ENCODE data around the gene CRACDL.
"Not testable (repeated sequence)": the region's sequence is repeated elsewhere in the genome, so short reads cannot be mapped to it uniquely, and the experiment has no call there.

Gene CRACDL

GRCh38 chr2:98882368-98882767, 53.7 kb downstream of the CRACDL start:
- no peak for DNase-seq

DNA sequence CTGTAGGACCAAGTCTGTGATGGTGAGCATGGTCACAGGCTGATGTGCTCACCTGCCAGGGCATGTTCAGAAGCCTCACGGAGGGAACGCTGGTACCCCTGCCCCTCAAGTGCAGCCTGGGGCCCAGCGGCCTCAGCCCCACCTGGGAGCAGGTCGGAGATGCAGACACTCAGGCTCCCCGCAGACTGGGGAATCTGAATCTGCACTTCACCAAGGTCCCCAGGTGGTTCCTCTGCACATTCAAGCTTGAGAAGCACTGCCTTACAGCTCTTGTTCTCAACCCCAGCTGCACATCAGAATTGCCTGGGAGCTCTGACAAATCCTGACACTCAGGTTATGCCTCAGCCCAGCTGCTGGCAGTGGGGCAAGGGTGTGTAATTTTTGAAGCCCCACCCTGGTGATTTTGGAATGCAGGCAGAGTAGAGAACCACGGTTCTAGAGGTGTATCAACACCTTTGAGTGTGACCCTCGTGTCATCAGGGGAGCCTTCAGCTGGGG, 54.8 kb downstream of the CRACDL start:
- DNase-seq, result no peak

DNA sequence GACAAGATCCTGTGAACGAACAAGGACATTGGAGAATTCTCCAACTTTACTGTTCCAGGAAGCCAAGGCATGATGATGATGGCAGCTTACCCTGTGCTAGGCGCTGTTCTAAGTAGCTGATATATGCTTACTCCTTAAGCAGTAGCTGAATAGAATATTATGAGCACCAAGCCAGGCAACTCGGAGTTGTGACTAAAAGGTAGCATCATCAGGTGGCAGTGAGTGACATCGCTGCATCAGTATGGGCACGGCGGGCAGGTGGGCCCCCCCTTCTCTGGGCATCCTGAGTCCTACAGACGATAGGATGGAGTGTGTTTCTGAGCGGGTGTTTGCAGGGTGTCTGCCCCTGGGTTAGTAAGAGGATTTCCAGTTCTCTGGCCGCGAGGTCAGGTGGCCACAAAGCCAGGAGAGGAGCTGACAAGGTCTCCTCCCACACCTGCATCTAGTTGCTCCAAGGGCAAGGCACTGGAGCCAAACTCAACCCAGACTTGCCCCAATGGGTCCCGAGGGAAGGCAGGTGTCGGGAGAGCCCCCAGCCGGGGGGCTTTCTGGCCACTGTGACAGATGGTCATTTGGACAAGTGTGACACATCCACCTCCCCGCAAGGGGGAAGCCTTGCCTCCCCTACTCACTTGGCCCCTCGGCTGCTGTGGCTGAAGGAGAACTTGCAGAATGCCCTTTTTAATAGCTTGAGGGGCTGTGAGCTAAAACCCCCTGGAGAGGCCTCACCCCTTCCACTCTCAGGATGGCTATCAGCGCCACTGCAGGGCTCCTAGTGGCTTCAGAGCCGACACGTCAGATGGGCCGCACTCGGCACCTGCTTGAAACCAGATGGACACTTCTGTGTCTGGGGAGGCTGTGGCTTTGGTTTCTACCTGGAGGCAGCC, 55.5 kb downstream of the CRACDL start:
- DNase-seq, result no peak

GRCh38 chr2:98877658-98878057, 58.4 kb downstream of the CRACDL start:
- DNase-seq, result not testable (repeated sequence)

- no peak for DNase-seq
Observed at GRCh38 chr2:98876741-98877140, 59.3 kb downstream of the CRACDL start.

DNA sequence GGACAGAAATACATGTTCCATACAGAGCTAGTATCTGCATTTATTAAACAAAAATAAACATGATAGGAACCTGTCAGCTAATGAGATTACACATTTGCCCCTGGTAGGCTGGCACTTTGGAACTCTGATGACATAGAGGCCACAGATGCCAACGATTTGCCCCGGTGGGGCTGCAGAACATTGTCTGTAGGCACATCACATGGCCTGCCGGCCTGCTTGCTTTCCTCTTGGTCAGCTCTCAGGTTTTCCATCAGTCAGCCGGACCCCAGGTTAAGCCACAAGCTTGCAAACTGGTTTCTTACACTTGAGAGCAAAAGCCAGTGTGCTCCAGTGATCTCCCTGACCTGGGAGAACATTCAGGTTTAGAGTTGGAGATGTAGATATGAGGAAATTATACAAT, 60.3 kb downstream of the CRACDL start:
- no peak for DNase-seq

- no peak for DNase-seq
Observed at GRCh38 chr2:98875081-98875728, 60.8 kb downstream of the CRACDL start.

- DNase-seq, result no peak
Observed at GRCh38 chr2:98874186-98874689, 61.8 kb downstream of the CRACDL start.

GRCh38 chr2:98872526-98872925, 63.5 kb downstream of the CRACDL start:
- DNase-seq, result no peak

- DNase-seq, result no peak
Observed at GRCh38 chr2:98871506-98871905, 64.5 kb downstream of the CRACDL start.

DNA sequence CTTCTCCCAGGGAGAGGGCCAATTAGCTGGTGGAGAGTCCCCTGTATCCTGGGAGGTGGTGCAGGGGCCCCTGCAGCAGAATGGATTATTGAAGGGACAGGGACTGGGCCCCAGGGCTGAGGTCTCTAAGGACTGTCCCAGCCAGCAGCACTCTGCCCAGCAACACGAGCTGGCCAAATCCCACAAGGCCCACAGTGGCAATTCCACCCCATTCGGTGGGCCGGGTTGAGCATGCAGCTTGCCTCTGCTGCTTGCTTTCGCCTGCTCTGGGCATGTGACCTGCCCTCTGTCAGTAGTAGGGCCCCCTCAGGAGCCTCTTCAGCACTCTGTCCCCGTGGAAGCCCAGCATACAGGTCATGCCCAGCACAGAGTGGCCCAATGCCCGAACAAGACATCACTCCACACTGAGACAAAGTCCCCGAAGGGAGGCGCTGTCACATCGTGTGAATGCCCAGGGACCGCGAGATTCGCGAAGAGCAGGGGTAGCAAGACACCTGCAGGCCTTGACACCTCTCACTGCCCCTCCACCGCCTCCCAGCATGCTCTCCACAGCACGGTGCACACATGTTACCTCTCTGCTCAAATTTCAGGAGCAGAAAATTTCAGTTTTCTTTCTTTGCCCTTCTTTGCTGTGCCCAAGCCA, 65.4 kb downstream of the CRACDL start:
- no peak for DNase-seq

GRCh38 chr2:98869870-98870269, 66.2 kb downstream of the CRACDL start:
- no peak for DNase-seq

DNA sequence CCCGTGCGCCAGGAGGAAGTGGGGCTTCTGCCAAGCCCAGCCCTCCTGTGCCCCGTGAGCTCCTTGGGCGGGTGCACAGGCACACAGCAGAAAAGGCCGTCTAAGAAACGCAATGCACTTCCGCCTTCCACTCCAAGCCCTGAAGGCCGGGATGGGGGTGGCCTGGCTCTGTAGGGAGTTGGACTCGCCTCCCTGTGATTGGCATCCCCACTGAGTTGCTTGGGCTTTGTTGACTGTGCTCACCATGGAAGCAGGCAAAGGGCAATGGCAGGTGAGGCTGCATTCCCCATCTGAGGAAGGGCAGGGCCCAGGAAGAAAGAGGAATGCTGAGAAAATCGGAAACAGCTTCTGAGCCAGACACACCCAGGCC, 66.8 kb downstream of the CRACDL start:
- DNase-seq, result no peak

GRCh38 chr2:98868548-98869271, 67.3 kb downstream of the CRACDL start:
- no peak for DNase-seq

- no peak for DNase-seq
Observed at GRCh38 chr2:98867539-98868309, 68.3 kb downstream of the CRACDL start.

- DNase-seq, result no peak
Observed at GRCh38 chr2:98866033-98866432, 70.0 kb downstream of the CRACDL start.

GRCh38 chr2:98861601-98862000, 74.4 kb downstream of the CRACDL start:
- DNase-seq, result no peak

GRCh38 chr2:98859323-98859722, 76.7 kb downstream of the CRACDL start:
- no peak for DNase-seq

- no peak for DNase-seq
Observed at GRCh38 chr2:98857001-98857400, 79.0 kb downstream of the CRACDL start.

DNA sequence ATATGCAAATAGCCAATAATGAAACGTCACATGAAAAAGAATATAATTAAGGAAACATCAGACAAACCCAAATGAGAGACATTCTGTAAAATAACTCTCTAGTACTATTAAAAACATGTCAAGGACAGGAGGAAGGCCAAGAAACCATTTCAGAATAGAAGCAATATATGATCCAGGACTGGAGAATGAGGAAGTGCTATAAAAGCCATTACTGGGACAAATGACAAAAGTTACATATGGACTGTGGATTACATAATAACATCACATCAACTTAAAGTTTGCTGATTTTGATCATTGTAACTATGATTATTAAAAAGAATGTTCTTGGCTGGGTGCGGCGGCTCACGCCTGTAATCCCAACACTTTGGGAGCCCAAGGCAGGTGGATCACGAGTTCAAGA, 81.3 kb downstream of the CRACDL start:
- DNase-seq, result no peak

DNA sequence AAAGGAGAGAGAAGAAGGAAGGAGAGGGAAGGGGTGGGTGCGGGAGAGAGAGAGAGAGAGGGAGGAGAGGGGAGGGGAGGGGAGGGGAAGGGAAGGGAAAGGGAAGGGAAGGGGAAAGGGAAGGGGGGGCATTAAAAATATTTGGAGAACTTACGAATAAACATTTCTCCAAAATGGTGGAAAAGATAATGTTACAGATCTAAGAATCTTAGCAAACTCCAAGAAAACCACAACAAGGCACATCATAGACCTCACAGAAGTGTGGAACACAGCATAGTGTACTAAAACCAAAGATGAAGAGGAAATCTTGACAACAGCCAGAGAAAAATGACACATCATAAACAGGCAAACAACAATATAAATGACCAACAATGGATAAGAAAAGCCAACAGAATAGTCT, 83.1 kb downstream of the CRACDL start:
- DNase-seq, result no peak

- DNase-seq, result no peak
Observed at GRCh38 chr2:98850074-98850473, 86.0 kb downstream of the CRACDL start.
